Measurements from ENCODE around the gene DTD2.

Gene DTD2

DNA sequence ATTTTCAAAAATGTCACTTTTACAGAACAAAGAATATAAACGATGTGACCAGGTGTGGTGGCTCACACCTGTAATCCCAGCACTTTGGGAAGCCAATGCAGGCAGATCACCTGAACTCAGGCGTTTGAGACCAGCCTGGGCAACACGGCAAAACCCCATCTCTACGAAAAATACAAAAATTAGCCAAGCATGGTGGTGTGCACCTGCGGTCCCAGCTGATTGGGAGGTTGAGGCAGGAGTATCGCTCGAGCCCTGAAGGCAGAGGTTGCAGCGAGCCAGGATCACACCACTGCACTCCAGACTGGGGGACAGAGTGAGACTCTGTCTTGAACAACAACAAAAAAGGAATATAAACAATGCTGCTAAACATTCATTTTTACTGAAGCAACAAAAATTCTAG lies 52.2 kb downstream of the DTD2 start:
- DNase-seq: no peak

DNA sequence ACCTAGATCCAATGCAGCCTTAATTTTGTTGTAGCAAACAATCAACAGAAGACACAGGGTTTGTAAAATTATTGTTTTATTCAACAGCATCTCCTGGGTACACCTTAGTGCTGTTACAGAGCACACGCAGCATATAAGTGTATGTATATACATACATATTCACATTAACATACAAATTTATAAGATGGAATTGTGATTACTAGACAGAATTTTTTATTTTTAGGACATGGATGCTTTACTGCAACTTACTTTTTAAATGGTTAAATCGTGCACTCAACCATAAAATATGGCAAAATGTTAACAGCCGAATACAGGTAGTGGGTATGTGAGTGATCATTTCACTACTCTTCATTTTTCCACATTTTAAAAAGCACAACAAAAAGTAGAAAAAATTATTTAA lies 53.6 kb downstream of the DTD2 start:
- DNase-seq: no peak

DNA sequence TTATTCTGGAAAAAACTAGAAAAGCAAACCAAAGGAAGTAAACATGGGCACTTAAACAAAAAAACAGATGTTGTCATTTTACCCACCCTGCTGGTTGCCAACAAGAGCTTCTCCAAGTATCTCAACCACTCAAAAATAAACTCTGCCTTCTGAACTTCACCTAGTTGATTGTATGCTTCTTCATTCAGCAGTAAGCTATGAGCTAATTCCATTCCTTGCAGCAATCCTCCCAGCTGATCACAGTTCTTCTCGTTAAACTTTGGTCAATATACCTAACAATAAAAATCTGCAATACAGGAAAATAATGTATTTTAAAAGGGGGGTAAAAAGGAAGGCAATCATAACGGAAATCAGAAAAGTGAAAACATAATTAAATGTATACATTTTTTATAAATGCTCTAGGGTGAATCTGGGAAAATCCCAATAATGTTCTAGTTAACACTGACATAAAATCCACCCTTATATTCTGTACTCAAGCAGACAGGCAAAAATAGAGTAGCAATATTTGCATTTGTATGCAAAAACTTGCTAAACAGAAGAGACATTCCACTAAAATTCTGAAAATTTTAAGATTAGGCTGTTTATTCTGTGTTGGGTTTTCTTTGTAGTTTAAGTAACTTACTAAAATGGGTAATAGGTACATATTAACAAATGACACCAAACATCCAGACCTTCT lies 54.4 kb downstream of the DTD2 start:
- no peak for DNase-seq

DNA sequence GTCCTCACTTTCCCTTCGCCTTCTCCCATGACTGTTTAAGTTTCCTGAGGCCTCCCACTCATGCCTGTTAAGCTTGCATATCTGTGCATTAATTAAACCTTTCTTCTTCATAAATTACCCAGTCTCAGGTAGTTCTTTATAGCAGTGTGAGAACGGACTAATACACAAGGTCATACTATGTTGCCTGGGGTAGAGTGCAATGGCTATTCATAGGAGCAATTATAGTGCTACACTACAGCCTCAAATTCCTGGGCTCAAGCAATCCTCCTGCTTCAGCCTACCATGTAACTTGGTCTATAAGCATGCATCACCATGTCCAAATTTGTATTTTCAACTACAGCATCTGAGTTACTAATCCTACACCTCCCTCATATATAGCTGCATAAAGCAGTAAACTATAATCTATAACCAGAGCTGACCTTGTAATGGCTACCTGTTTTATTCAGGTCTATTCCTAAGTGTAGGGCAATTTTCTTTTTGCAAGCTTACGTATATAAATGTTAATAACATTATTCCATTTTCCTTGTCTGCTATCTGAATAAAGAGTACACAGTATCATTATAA lies 55.9 kb downstream of the DTD2 start:
- DNase-seq: no peak

DNA sequence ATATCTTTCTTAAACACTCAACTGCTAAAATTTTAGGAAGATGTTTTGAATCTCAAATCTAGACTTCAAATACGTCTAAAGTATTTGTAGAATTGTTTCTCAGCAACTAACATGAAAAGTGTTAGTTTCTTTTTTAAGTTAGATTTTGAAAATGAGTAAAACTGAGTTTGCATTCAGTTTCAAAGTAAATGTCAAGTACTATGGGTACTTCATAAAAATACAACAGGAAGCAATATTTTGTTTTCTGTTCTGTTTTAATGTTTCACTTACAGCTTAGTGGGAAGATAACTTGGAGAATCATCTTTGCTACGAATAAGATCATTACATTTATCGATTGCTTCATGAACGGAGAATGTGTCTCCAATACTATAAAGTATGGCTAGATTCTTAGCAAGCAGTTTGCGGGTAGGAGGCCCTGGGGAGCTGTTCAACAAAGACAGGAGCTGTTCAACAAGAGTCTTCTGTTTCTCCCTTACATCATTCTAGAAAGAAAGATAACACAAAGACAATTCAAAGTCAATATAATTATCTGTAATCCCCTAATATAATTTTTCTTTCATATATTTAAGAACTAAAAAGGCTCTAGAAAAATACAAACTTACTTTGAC lies 57.2 kb downstream of the DTD2 start:
- DNase-seq: peak; percentile 12

Measured in activated CD4-positive, alpha-beta T cell treated with anti-CD3 and anti-CD28 coated beads, Interleukin-2, Interleukin-6, amounts not matched to agents 100 ng/mL and 50 ng/mL, durations not matched to agents 16 hours and 8 hours (primary cell).